GM23338 (cell line): ENCODE measurements around the gene EED. TPM values are rescaled to one million over a fixed set of nuclear protein-coding genes. Genes with fewer than 3 reads are reported as not detected.
"Not testable (repeated sequence)": the region's sequence is repeated elsewhere in the genome, so short reads cannot be mapped to it uniquely, and the experiment has no call there.

ENCODE experiments used
- ATAC-seq: fragments of 200-7000 bp; cut with Tn5 transposase; 3 replicates; pipeline ENCODE4 v1.9.1; 2020
- DNase-seq: peaks from one replicate; pipeline ENCODE4 v3.0.0-alpha.2; 2015; ENCODE audit warnings: low spot score
- H2AFZ ChIP-seq: fragments of 200-600 bp; sonication (generic); 2 replicates; pipeline ENCODE4 v1.8.0; 2016; ENCODE audit warnings: antibody characterized with exemption, mild to moderate bottlenecking, moderate library complexity
- H3F3A ChIP-seq: fragments of 200-600 bp; sonication (generic); replicated peaks from 2 replicates; pipeline ENCODE4 v1.8.0; 2017; ENCODE audit warnings: antibody characterized with exemption, mixed run types, low read depth
- H3K27ac ChIP-seq: fragments of 200-600 bp; sonication (generic); 2 replicates; pipeline ENCODE4 v1.6.1; 2016; ENCODE audit warnings: low read depth
- H3K27me3 ChIP-seq: fragments of 200-600 bp; sonication (generic); 2 replicates; pipeline ENCODE4 v1.8.0; 2016; ENCODE audit warnings: mild to moderate bottlenecking, mixed run types, moderate library complexity; ENCODE audit not compliant: insufficient read depth
- H3K36me3 ChIP-seq: fragments of 200-600 bp; sonication (generic); 2 replicates; pipeline ENCODE4 v1.8.0; 2016; ENCODE audit warnings: mild to moderate bottlenecking; ENCODE audit not compliant: insufficient read depth
- H3K4me1 ChIP-seq: fragments of 200-600 bp; sonication (generic); 2 replicates; pipeline ENCODE4 v1.8.0; 2016; ENCODE audit warnings: mild to moderate bottlenecking, moderate library complexity; ENCODE audit not compliant: insufficient read depth
- H3K4me2 ChIP-seq: fragments of 200-600 bp; sonication (generic); 2 replicates; pipeline ENCODE4 v1.7.1; 2017; ENCODE audit warnings: mixed run types
- H3K4me3 ChIP-seq: fragments of 200-600 bp; sonication (generic); 2 replicates; pipeline ENCODE4 v1.6.1; 2016; ENCODE audit warnings: mixed run types
- H3K79me2 ChIP-seq: fragments of 200-600 bp; sonication (generic); replicated peaks from 2 replicates; pipeline ENCODE4 v1.8.0; 2017; ENCODE audit warnings: mild to moderate bottlenecking; ENCODE audit not compliant: insufficient read depth
- H3K9me2 ChIP-seq: fragments of 200-600 bp; sonication (generic); 2 replicates; pipeline ENCODE4 v1.8.0; 2017; ENCODE audit not compliant: insufficient read depth
- H4K20me1 ChIP-seq: fragments of 200-600 bp; sonication (generic); replicated peaks from 2 replicates; pipeline ENCODE4 v1.8.0; 2017; ENCODE audit warnings: mild to moderate bottlenecking; ENCODE audit not compliant: insufficient read depth
- H3K27ac Mint-ChIP-seq: 2 replicates; pipeline ENCODE4 v1.8.0; 2020; ENCODE audit warnings: inconsistent platforms, mild to moderate bottlenecking, moderate library complexity, mixed read lengths
- H3K27me3 Mint-ChIP-seq: 3 replicates; pipeline ENCODE4 v1.8.0; 2022; ENCODE audit warnings: low read depth, mild to moderate bottlenecking, moderate library complexity, mixed read lengths, inconsistent platforms; ENCODE audit not compliant: insufficient read depth, poor library complexity
- H3K36me3 Mint-ChIP-seq: 3 replicates; pipeline ENCODE4 v1.8.0; 2021; ENCODE audit warnings: low read depth, mild to moderate bottlenecking, inconsistent platforms, moderate library complexity, mixed read lengths
- H3K4me1 Mint-ChIP-seq: 3 replicates; pipeline ENCODE4 v1.8.0; 2020; ENCODE audit warnings: mild to moderate bottlenecking, inconsistent platforms, mixed read lengths
- H3K4me3 Mint-ChIP-seq: 3 replicates; pipeline ENCODE4 v1.8.0; 2021; ENCODE audit warnings: moderate library complexity, mild to moderate bottlenecking, inconsistent platforms, mixed read lengths
- H3K9me3 Mint-ChIP-seq: 3 replicates; pipeline ENCODE4 v1.8.0; 2020; ENCODE audit warnings: moderate library complexity, mild to moderate bottlenecking, inconsistent platforms, mixed read lengths
- REST ChIP-seq: IDR thresholded peaks from one replicate; pipeline ENCODE4 v1.6.1; 2018; ENCODE audit warnings: antibody characterized with exemption; ENCODE audit not compliant: unreplicated experiment
- STAT1 ChIP-seq: IDR thresholded peaks from one replicate; pipeline ENCODE4 v1.6.1; 2016; ENCODE audit warnings: antibody characterized with exemption; ENCODE audit not compliant: unreplicated experiment
- ZNF114 ChIP-seq: fragments of 250-450 bp; sonication (Bioruptor Pico); IDR thresholded peaks from 2 replicates; pipeline ENCODE4 v1.5.0; 2020; ENCODE audit warnings: mild to moderate bottlenecking, moderate library complexity
- polyA plus RNA-seq: library from polyadenylated mRNA; unstranded; fragments of >200 nt; fragmentation: Nextera tagmentation; extraction: Ambion mirVana; gene quantifications from 2 replicates; pipeline ENCODE4 v1.2.1, GENCODE V29; 2016
- total RNA-seq: library from RNA; depleted of rRNA; stranded (reverse); fragments of >200 nt; shearing (Covaris generic); gene quantifications from 2 replicates; pipeline ENCODE4 v1.2.3, GENCODE V29; 2014
- TF ChIP-seq, protein P1 (sequence below): IDR thresholded peaks from 2 replicates; pipeline ENCODE4 v1.6.1; 2016; ENCODE audit warnings: antibody characterized with exemption

EED gene
- total and polyA plus RNA-seq, 2 experiments from 2014 or later, result 26.7 to 29.7 TPM

- TF ChIP-seq REST (no peak), ZNF114 (CRISPR knock-in tag) (no peak), STAT1 (no peak)
- TF ChIP-seq, protein P1, sequence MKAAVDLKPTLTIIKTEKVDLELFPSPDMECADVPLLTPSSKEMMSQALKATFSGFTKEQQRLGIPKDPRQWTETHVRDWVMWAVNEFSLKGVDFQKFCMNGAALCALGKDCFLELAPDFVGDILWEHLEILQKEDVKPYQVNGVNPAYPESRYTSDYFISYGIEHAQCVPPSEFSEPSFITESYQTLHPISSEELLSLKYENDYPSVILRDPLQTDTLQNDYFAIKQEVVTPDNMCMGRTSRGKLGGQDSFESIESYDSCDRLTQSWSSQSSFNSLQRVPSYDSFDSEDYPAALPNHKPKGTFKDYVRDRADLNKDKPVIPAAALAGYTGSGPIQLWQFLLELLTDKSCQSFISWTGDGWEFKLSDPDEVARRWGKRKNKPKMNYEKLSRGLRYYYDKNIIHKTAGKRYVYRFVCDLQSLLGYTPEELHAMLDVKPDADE, result no peak
Observed at GRCh38 chr11:86222081-86222480, 22.5 kb upstream of the EED start (continued).

DNA sequence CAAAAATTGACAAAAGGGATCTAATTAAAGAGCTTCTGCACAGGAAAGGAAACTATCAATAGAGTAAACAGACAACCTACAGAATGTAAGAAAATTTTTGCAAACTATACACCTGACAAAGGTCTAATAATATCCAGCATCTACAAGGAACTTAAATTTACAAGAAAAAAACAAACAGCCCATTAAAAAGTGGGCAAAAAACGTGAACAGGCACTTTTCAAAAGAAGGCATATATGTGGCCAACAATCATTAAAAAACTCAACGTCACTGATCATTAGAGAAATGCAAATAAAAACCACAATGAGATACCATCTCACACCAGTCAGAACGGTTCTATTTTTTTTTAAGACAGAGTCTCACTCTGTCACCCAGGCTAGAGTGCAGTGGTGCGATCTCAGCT lies 20.0 kb upstream of the EED start:
- not testable (repeated sequence) for H3K36me3 ChIP-seq, H4K20me1 ChIP-seq, H3K4me1 Mint-ChIP-seq, H3K27me3 ChIP-seq, H3K27ac ChIP-seq, DNase-seq, H3K4me3 Mint-ChIP-seq, H3K36me3 Mint-ChIP-seq, H3K9me2 ChIP-seq, H3K27ac Mint-ChIP-seq, H3K4me3 ChIP-seq, H3K4me2 ChIP-seq, H3F3A ChIP-seq, H3K79me2 ChIP-seq, H3K27me3 Mint-ChIP-seq, H3K4me1 ChIP-seq, ATAC-seq, H2AFZ ChIP-seq
- H3K9me3 Mint-ChIP-seq, result peaks cover 13% of the 10 kb centered on the region; the same call in 2 of the 3 replicates

- not testable (repeated sequence) for H3K4me3 ChIP-seq
Observed at GRCh38 chr11:86225344-86225743, 19.2 kb upstream of the EED start.

More at GRCh38 chr11:86225344-86225743, 19.2 kb upstream of the EED start:
- not testable (repeated sequence) for H3K27ac Mint-ChIP-seq, H3K27me3 ChIP-seq, H3K36me3 ChIP-seq, DNase-seq, H3K36me3 Mint-ChIP-seq, H4K20me1 ChIP-seq, H3K4me1 Mint-ChIP-seq, H3K79me2 ChIP-seq, H3F3A ChIP-seq, H3K27ac ChIP-seq, H2AFZ ChIP-seq, H3K4me1 ChIP-seq, H3K9me2 ChIP-seq, ATAC-seq, H3K4me3 Mint-ChIP-seq, H3K27me3 Mint-ChIP-seq, H3K4me2 ChIP-seq
- peaks cover 13% of the 10 kb centered on the region; the same call in 2 of the 3 replicates for H3K9me3 Mint-ChIP-seq
